ENCODE data around the gene SLC39A2. TPM values are rescaled to one million over a fixed set of nuclear protein-coding genes. Genes with fewer than 3 reads are reported as not detected.
A peak's percentile ranks its signal among the peaks of the same experiment; 100 is the strongest.

Gene SLC39A2
- polyA plus RNA-seq, 3 donors = not detected

- Histone ChIP-seq H3K27ac (ENCODE audit: low read depth in 1 of 2, low read length in 2 of 2) (peak overlapping the region in 1 of 2 donors; percentile 61), H3K4me2 (replicated peaks; ENCODE audit: extremely low read depth, low read length, poor library complexity, severe bottlenecking) (peak overlapping the region; percentile 14), H3K27me3 (ENCODE audit: control insufficient read depth in 2 of 2, insufficient read depth in 2 of 2, low read length in 2 of 2) (no peaks in the 10 kb centered on the region), H3K9me3 (replicated peaks in 1 of 2; ENCODE audit: control insufficient read depth in 1 of 2, insufficient read depth in 1 of 2, low read length in 2 of 2) (no peaks in the 10 kb centered on the region), H3K4me3 (replicated peaks in 1 of 3; ENCODE audit: low read depth in 2 of 3, low read length in 3 of 3) (no peak overlapping the region), H2AFZ (ENCODE audit: insufficient read depth, low read depth, low read length, poor library complexity, severe bottlenecking) (no peak overlapping the region), H4K20me1 (ENCODE audit: insufficient read depth, low read length) (no peaks in the 10 kb centered on the region), H3K9ac (ENCODE audit: insufficient read depth, low read length, poor library complexity, severe bottlenecking) (no peak overlapping the region), H3K79me2 (ENCODE audit: insufficient read depth, low read length) (no peaks in the 10 kb centered on the region), H3K4me1 (ENCODE audit: control insufficient read depth in 1 of 2, insufficient read depth in 2 of 2, low read length in 2 of 2) (peaks cover 56 to 64% of the 10 kb centered on the region in 2 donors), H3K36me3 (replicated peaks in 1 of 2; ENCODE audit: control insufficient read depth in 1 of 2, insufficient read depth in 2 of 2, low read length in 2 of 2) (no peaks in the 10 kb centered on the region)
- WGBS (ENCODE audit: insufficient coverage) = 56% methylated on average over 16 of the region's 28 CpGs
- peak; percentile 35 to 50 (median 35) for DNase-seq
- intact Hi-C loops (cut with micrococcal nuclease) = loop anchor here (5.0 to 10.0 kb wide), 3 partner anchors 40 to 90 kb away; partner anchors contain the start of gene RNASE8 (in 1 of the 2)
- peak overlapping the region; percentile 8 to 78 (median 41) for H3K27ac Mint-ChIP-seq
- peaks cover 63% of the 10 kb centered on the region for H3K4me1 Mint-ChIP-seq
- peak overlapping the region; percentile 4 to 39 for H3K4me3 Mint-ChIP-seq
- H3K36me3 Mint-ChIP-seq = peaks cover 0 to 6% of the 10 kb centered on the region in 2 donors
- H3K9me3 Mint-ChIP-seq = no peaks in the 10 kb centered on the region
- TF ChIP-seq CTCF (IDR thresholded peaks at IDR 0.05) = no peak
- peaks cover 6 to 14% (median 12%) of the 10 kb centered on the region in 3 donors for H3K27me3 Mint-ChIP-seq (ENCODE audit: low read depth in 3 of 3)
These were observed 18.6 kb downstream of the SLC39A2 start for GRCh38 chr14:21017528-21018245.

- Mint-ChIP-seq H3K27me3 (ENCODE audit: low read depth in 3 of 3) (peaks cover 10 to 13% (median 10%) of the 10 kb centered on the region in 3 donors), H3K27ac (peak overlapping the region in 4 of 7 donors; percentile 8 to 67 (median 45)), H3K4me1 (peaks cover 69% of the 10 kb centered on the region), H3K4me3 (no peak overlapping the region), H3K9me3 (no peaks in the 10 kb centered on the region), H3K36me3 (peaks cover 0 to 6% of the 10 kb centered on the region in 2 donors)
- intact Hi-C loops (cut with micrococcal nuclease) = loop anchor here (5.0 to 10.0 kb wide), 3 partner anchors 39 to 89 kb away; partner anchors contain the start of gene RNASE8 (in 1 of the 2)
- no peak overlapping the region for H2AFZ ChIP-seq (ENCODE audit: insufficient read depth, low read depth, low read length, poor library complexity, severe bottlenecking)
- no peaks in the 10 kb centered on the region for H3K9me3 ChIP-seq (replicated peaks in 1 of 2; ENCODE audit: control insufficient read depth in 1 of 2, insufficient read depth in 1 of 2, low read length in 2 of 2)
- WGBS (ENCODE audit: insufficient coverage) = 91% methylated on average over 5 of the region's 7 CpGs
- no peak for TF ChIP-seq CTCF (IDR thresholded peaks at IDR 0.05)
- no peak overlapping the region for H3K4me3 ChIP-seq (replicated peaks in 1 of 3; ENCODE audit: low read depth in 2 of 3, low read length in 3 of 3)
- no peaks in the 10 kb centered on the region for H3K27me3 ChIP-seq (ENCODE audit: control insufficient read depth in 2 of 2, insufficient read depth in 2 of 2, low read length in 2 of 2)
- no peak overlapping the region for H3K9ac ChIP-seq (ENCODE audit: insufficient read depth, low read length, poor library complexity, severe bottlenecking)
- no peaks in the 10 kb centered on the region for H3K79me2 ChIP-seq (ENCODE audit: insufficient read depth, low read length)
- H3K27ac ChIP-seq (ENCODE audit: low read depth in 1 of 2, low read length in 2 of 2) = peak overlapping the region in 1 of 2 donors; percentile 61
- no peaks in the 10 kb centered on the region for H4K20me1 ChIP-seq (ENCODE audit: insufficient read depth, low read length)
- H3K4me2 ChIP-seq (replicated peaks; ENCODE audit: extremely low read depth, low read length, poor library complexity, severe bottlenecking) = peak overlapping the region; percentile 14
- H3K36me3 ChIP-seq (replicated peaks in 1 of 2; ENCODE audit: control insufficient read depth in 1 of 2, insufficient read depth in 2 of 2, low read length in 2 of 2) = no peaks in the 10 kb centered on the region
- no peak for DNase-seq
- H3K4me1 ChIP-seq (ENCODE audit: control insufficient read depth in 1 of 2, insufficient read depth in 2 of 2, low read length in 2 of 2) = peaks cover 62 to 70% of the 10 kb centered on the region in 2 donors
These were observed 19.2 kb downstream of the SLC39A2 start for GRCh38 chr14:21018286-21018685.
